Activated CD8-positive, alpha-beta memory T cell treated with anti-CD3 and anti-CD28 coated beads, Interleukin-2, amount 50 U/mL, for 24 hours (primary cell): ENCODE measurements around the gene SURF1.
"Not testable (repeated sequence)": the region's sequence is repeated elsewhere in the genome, so short reads cannot be mapped to it uniquely, and the experiment has no call there.

ENCODE experiments used
- DNase-seq: peaks from one replicate; pipeline ENCODE4 v3.0.0-alpha.2; 2020; ENCODE audit errors: extremely low read depth

The SURF1 gene

DNA sequence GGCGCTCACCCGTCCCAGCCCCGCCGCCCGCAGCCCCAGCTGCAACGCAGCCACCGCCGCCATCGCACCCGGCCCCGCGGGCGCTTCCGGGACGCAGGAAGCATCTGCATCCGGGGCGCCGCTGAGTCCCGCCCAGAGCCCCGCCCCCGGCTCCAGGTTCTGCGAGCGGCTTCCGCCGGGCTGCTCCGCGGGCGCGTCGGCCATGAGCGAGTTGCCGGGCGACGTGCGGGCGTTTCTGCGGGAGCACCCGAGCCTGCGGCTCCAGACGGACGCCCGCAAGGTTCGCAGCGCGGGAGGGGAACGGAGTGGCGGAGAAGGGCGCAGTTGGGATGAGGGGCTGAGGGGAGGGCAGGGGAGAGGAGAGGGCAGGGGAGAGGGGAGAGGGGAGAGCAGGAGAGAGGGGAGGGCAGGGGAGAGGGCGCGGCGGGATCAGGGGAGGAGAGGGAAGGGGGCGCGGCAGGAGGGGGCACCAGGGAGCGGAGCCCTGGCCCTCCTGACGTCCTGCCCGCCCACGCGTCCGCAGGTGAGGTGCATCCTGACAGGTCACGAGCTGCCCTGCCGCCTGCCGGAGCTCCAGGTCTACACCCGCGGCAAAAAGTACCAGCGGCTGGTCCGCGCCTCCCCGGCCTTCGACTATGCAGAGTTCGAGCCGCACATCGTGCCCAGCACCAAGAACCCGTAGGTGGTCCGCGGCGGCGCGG is at the start of gene SURF1, which contains the start of gene SURF2:
Gene SURF1, minus strand, starts transcription at position 97 of the 701 bp plus-strand sequence. Its CDS starts 34 bp downstream, at position 63.
Gene SURF2, plus strand, starts transcription at position 160 of the 701 bp plus-strand sequence. Its CDS starts 43 bp downstream, at position 203.
- DNase-seq, result peak; percentile 77

DNA sequence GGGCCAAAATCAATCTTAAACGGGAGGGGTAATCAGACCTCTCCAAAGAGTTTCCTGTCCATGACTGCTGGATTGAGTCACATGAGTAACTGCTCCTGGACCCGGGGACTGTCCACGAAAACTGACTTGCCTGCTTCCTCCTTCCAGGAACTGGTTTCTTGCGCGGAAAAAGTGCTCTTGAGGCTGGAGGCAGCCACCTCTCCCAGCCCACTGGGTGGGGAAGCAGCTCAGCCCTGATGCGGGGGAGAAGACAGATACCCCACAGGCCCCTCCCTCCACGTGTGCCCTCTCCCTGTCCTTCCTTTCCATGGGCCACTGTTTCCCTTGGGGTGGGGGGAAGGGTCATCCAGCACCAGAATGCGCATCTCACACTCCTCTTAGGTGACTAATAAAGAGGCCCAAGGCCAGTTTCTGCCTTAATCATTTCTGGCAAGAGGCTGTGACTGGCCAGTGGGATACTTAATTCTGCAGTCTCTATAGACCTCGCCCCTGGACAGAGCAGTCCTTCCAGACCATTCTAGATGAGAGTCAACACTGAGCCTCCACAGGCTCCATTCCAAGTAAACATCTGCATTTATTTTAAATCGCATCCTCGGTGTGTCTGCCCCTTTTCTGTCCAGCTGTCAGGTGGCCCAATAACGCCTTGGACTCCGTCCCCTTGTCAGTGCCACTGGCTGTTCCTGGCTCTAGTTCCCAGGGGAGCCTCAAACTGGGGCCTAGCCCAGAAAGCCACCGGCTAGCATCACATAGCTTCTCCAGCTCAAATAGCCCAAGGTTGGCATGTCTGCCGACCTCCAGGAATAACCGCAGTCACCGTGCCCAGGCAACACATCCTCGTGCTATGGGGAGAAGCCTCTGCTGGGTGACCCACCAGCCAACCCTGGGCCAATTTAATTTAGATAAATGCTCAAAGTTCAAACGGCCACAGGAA is 49.5 kb upstream of the SURF1 start:
- DNase-seq, result no peak

- DNase-seq, result no peak
Observed at GRCh38 chr9:133404454-133405002, 48.2 kb upstream of the SURF1 start.

DNA sequence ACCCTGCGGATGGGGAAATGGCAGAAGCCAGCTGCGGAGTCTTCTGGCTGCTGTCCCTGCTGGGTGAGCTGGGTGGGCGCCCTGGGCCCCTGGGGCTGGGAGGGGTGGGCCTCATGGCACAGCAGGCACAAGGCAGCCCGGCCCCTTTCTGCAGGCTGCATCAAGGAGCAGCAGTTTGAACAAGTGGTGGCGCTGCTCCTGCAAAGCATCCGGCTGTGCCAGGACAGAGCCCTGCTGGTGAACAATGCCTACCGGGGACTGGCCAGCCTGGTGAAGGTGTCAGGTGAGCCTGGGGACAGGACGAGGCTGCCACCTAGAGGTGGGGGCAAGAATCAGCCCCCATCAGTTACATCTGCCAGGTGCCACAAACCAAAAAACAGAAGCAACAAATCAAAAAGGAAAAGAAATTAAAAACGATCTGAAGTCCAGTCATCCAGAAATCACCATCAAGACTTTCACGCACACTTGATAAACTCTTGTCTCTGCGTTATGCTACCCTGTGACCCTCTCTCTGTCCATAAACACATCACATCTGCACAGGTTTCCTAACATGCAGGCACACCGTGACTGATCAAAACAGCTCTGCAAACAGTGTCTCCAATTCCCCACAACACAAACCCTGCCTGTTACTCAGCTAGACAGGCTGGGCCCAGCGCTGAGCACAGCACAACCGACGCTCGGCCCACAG is 47.6 kb upstream of the SURF1 start:
- no peak for DNase-seq

DNA sequence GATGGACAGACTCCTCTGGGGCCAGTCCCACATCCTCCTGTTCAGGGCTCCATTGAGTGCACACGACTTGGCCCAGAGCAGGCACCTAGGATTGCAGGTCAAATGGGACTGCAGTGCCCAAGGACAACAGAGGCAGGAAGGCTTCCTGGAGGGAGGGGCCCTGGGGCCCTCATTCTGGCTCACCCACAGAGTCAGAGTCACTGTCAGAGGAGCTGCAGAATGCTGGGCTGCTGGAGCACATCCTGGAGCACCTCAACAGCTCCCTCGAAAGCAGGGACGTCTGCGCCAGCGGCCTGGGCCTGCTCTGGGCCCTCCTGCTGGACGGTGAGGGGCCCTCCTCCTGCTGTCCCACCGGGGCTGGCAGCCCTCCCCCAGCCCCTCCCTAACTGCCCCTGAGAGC is 46.4 kb upstream of the SURF1 start:
- DNase-seq, result no peak

DNA sequence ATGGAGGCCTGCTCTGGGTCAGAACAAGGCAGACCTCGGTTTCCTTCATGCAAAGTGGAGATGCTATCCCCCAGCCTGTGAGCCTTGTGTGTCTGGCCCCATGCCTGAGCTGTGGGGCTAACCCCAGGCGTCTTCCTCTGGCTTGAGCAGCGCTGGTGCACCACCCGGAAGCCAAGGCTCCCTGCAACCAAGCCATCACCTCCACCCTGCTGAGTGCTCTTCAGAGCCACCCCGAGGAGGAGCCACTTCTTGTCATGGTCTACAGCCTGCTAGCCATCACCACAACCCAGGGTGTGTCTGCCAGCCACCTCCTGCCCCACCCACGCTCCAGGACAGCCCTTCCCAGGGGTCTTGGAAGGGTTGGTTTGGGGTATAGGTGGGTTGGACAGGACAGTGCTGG is 45.3 kb upstream of the SURF1 start:
- no peak for DNase-seq

- DNase-seq, result no peak
Observed at GRCh38 chr9:133400292-133400691, 44.0 kb upstream of the SURF1 start.

DNA sequence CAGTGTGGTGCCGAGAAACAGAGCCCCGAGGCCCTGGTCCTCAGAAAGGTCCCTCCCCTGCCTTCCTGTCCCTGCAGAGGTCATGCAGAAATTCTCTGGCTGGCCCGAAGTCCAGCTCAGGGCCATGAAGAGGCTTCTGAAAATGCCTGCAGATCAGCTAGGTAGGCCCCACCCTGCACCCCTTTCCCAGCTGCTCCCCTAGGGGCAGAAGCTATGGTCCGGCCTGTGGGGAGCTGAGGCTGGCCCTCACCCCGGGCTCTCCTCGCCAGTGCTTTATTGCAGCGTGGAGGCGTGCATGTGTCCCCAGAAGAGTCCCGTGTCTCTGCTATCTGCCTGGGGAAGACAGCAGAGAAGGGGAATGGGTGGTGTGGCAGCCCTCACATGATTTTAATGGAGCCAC is 41.6 kb upstream of the SURF1 start:
- DNase-seq, result no peak

- no peak for DNase-seq
Observed at GRCh38 chr9:133397370-133397769, 41.1 kb upstream of the SURF1 start.

DNA sequence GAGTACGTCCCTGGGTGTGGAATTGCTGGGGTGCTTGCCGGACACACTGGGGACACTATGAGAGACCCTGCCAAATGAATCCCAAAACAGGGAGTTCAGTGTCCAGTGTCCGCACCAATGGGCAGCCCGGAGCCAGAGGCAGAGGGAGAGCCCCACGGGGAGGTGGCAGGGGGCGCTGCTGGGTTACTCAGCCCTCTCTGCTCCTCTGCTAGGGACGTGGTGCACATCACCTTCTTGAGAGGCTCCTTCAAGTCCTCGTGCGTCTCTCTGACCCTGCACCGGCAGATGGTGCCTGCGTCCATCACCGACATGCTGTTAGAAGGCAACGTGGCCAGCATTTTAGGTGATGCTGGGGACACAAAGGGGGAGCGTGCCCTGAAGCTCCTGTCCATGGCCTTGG is 40.7 kb upstream of the SURF1 start:
- no peak for DNase-seq

DNA sequence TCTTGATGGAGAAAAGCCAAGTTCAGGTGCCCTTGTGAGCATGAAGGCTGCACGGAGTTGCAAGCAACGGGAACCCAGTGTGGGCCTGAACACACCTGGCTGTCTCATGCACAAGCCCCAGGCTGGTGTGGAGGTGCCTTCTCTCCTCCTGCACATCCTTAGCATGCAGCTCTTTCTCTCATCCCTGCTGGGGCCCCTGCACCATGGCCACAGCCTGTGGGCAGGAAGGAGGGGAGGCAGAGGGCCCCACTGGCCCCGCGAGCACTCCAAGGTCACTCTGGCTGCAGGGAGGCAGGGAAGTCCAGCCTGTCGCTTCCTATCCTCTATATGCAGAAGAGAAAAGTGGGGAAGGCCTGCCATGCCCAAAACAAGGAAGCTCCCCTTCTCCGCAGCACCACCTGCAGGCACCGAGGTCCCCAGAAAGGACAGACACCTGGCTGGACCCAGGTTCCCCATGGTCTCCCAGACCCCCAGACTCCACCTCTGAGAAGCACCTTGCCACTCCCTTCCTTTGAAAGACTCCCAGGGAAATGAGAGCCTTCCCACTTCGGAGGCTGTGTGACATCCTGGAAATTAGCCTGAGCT is 38.5 kb upstream of the SURF1 start:
- no peak for DNase-seq

DNA sequence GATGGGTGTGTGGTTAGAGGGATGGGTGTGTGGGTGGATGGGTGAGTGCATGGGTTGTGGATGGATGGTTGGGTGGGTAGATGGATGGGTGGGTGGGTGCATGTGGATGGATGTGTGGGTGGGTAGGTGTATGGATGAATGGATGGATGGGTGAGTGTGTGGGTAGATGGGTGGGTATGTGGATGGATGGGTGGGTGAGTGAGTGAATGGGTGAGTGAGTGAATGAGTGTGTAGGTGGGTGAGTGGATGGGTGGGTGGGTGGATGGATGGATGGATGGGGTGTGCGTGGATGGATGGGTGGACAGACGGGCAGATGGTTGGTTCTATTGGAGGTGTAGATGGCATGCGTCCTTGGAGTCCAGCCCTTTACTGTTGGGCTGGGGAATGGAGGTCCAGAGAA is 37.1 kb upstream of the SURF1 start:
- DNase-seq, result no peak

GRCh38 chr9:133392308-133392707 is 36.0 kb upstream of the SURF1 start:
- not testable (repeated sequence) for DNase-seq

DNA sequence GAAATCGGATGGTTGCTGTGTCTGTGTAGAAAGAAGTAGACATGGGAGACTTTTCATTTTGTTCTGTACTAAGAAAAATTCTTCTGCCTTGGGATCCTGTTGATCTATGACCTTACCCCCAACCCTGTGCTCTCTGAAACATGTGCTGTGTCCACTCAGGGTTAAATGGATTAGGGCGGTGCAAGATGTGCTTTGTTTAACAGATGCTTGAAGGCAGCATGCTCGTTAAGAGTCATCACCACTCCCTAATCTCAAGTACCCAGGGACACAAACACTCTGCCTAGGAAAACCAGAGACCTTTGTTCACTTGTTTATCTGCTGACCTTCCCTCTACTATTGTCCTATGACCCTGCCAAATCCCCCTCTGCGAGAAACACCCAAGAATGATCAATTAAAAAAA is 35.2 kb upstream of the SURF1 start:
- not testable (repeated sequence) for DNase-seq

- no peak for DNase-seq
Observed at GRCh38 chr9:133390713-133391112, 34.4 kb upstream of the SURF1 start.

GRCh38 chr9:133389562-133389961 is 33.3 kb upstream of the SURF1 start:
- DNase-seq, result no peak

DNA sequence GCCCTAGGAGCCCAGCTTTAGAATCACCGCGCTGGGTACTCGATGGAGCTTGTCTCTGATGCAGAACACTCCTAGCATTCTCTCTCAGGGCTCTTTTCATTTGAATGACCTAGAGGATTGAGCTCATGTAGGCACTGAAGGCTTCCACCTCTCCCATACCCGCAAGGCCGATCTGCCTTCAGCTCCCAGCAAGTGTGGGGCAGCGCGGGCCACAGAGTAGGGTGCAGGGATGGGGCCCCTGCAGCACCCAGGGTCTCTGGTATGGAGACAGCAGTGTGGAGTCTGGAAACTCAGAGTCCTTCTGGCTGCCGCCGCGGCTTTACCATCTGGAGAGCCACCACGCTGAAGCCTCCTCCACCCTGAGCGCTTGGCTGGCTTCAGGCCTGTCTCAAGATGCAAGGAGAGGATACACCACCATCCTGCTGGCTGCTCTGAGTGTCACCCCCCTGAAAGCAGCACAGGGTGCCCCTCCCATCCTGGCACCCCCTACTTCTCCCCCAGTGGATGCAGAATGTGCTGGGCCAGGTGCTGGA is 32.8 kb upstream of the SURF1 start:
- DNase-seq, result no peak

GRCh38 chr9:133387680-133388079 is 31.4 kb upstream of the SURF1 start:
- DNase-seq, result no peak

DNA sequence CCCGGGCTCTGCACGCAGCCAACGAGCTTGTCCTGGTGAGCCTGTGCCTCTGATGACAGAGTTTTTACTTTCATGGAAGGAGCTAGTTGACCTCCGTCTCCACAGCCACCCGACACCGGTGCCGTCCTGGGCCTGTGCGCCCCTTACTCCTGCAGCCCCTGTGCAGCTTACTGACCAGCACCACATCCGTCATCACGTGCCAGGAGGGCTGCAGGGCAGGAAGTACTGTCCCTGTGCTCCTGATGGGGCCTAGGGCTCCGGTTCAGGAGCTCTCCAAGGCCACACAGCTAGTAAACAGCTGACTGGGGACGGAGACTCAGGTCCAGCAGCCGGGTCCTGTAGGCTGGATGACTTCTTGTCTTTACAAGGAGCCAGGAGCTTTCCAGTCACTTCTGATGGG is 30.1 kb upstream of the SURF1 start:
- no peak for DNase-seq

- DNase-seq, result no peak
Observed at GRCh38 chr9:133385452-133385851, 29.2 kb upstream of the SURF1 start.

DNA sequence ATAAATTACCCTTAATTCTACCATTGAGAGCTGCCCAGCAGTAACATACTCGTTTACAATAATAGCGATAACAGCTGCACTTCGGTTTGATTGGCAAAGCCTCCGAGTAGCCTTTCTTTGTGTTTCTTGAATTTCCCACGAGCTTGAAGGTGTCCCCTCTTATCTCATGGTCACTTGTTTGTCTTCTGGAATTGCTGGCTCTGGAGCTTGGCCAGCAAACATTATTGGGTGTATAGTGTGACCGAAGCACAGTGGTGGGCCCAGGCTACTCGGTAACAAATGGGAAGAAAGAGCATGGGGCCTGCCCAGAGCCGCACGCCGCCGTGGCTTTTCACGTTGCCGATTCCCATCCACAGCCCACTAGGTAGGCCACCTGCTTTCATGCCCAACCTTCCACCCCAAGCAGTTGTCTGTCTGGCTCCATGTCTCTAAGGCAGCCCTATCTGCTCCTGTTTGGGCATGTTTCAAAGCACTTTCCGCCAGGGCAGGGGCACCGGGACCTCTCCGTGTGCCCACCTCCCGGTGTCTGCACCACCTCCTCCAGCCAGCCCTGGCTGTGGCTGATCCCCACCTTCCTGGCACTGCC is 28.5 kb upstream of the SURF1 start:
- no peak for DNase-seq
